ENCODE measurements around the gene GPR137.

GPR137 gene

GRCh38 chr11:64263947-64264317 is 21.7 kb upstream of the GPR137 start:
- no peak for TF ChIP-seq TAF1 (IDR thresholded peaks at IDR 0.05; ENCODE audit: borderline replicate concordance, insufficient read depth, low read length)

GRCh38 chr11:64264371-64264852 is 21.2 kb upstream of the GPR137 start:
- TF ChIP-seq POLR2AphosphoS5 (IDR thresholded peaks at IDR 0.05; ENCODE audit: low read depth, low read length) (no peak), FOXP2 (optimal IDR thresholded peaks at IDR 0.05; ENCODE audit: borderline replicate concordance, extremely low read depth, extremely low read length, insufficient read depth) (no peak), TAF1 (IDR thresholded peaks at IDR 0.05; ENCODE audit: borderline replicate concordance, insufficient read depth, low read length) (no peak), SIN3A (IDR thresholded peaks at IDR 0.05; ENCODE audit: borderline replicate concordance, insufficient read depth, low read length) (no peak)
- TF ChIP-seq, protein P1, sequence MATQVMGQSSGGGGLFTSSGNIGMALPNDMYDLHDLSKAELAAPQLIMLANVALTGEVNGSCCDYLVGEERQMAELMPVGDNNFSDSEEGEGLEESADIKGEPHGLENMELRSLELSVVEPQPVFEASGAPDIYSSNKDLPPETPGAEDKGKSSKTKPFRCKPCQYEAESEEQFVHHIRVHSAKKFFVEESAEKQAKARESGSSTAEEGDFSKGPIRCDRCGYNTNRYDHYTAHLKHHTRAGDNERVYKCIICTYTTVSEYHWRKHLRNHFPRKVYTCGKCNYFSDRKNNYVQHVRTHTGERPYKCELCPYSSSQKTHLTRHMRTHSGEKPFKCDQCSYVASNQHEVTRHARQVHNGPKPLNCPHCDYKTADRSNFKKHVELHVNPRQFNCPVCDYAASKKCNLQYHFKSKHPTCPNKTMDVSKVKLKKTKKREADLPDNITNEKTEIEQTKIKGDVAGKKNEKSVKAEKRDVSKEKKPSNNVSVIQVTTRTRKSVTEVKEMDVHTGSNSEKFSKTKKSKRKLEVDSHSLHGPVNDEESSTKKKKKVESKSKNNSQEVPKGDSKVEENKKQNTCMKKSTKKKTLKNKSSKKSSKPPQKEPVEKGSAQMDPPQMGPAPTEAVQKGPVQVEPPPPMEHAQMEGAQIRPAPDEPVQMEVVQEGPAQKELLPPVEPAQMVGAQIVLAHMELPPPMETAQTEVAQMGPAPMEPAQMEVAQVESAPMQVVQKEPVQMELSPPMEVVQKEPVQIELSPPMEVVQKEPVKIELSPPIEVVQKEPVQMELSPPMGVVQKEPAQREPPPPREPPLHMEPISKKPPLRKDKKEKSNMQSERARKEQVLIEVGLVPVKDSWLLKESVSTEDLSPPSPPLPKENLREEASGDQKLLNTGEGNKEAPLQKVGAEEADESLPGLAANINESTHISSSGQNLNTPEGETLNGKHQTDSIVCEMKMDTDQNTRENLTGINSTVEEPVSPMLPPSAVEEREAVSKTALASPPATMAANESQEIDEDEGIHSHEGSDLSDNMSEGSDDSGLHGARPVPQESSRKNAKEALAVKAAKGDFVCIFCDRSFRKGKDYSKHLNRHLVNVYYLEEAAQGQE (IDR thresholded peaks at IDR 0.05; ENCODE audit: insufficient read depth in 1 of 2, low read depth in 2 of 2, low read length in 2 of 2) = no peak

DNA sequence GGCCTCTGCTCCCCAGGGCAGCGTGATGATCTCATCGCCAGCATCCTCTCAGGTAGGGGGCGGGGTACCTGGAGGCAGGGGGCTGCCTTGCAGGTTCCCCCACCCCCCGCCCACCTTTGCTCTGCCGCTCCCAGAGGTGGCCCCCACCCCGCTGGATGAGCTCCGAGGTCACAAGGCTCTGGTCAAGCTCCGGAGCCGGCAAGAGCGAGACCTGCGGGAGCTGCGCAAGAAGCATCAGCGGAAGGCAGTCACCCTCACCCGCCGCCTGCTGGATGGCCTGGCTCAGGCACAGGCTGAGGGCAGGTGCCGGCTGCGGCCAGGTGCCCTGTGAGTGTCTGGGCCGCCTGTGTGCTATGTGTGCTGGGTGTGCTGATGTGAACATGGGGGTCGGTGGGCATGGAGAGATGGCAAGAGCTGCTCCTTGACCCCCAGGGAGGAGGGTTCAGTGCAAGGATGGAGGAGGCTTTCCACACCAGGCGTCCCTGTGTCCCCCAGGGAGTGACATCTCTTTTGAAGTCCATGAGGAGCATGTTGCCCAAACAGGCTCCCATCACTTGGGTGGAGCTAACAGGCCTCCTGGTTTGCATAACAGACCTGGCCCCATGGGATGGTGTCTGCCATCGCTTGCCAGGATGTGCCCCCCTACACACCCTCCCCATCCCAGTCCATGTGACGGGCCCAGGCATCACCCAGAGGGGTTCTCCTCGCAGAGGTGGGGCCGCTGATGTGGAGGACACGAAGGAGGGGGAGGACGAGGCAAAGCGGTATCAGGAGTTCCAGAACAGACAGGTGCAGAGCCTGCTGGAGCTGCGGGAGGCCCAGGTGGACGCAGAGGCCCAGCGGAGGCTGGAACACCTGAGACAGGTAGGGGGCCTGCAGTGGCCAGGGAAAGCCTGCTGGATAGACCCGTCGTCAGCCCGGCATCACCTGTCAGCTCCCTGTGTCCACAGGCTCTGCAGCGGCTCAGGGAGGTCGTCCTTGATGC is 20.2 kb upstream of the GPR137 start:
- TF ChIP-seq SIN3A (IDR thresholded peaks at IDR 0.05; ENCODE audit: borderline replicate concordance, insufficient read depth, low read length) = no peak
- TF ChIP-seq POLR2AphosphoS5 (IDR thresholded peaks at IDR 0.05; ENCODE audit: low read depth, low read length) = no peak
- no peak for TF ChIP-seq TAF1 (IDR thresholded peaks at IDR 0.05; ENCODE audit: borderline replicate concordance, insufficient read depth, low read length)
- no peak for TF ChIP-seq FOXP2 (optimal IDR thresholded peaks at IDR 0.05; ENCODE audit: borderline replicate concordance, extremely low read depth, extremely low read length, insufficient read depth)
- TF ChIP-seq, protein P1 (IDR thresholded peaks at IDR 0.05; ENCODE audit: insufficient read depth in 1 of 2, low read depth in 2 of 2, low read length in 2 of 2) = no peak

DNA sequence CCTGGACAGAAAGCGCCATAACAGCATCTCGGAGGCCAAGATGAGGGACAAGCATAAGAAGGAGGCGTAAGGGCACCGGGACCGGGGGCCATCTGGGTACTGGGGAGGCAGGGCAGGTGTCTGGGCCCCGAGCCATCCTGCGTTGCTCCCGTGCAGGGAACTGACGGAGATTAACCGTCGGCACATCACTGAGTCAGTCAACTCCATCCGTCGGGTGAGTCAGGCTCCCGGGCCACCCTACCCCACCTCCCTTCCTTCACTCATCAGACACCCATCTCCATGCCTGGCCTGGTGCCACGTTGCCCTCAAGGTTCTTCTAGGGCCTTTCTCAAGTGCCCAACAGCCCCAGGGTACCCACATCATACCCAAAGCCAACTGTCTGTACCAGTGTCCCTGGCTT is 19.3 kb upstream of the GPR137 start:
- no peak for TF ChIP-seq POLR2AphosphoS5 (IDR thresholded peaks at IDR 0.05; ENCODE audit: low read depth, low read length)
- TF ChIP-seq, protein P1 (IDR thresholded peaks at IDR 0.05; ENCODE audit: insufficient read depth in 1 of 2, low read depth in 2 of 2, low read length in 2 of 2) = no peak
- no peak for TF ChIP-seq SIN3A (IDR thresholded peaks at IDR 0.05; ENCODE audit: borderline replicate concordance, insufficient read depth, low read length)
- no peak for TF ChIP-seq TAF1 (IDR thresholded peaks at IDR 0.05; ENCODE audit: borderline replicate concordance, insufficient read depth, low read length)
- no peak for TF ChIP-seq FOXP2 (optimal IDR thresholded peaks at IDR 0.05; ENCODE audit: borderline replicate concordance, extremely low read depth, extremely low read length, insufficient read depth)

DNA sequence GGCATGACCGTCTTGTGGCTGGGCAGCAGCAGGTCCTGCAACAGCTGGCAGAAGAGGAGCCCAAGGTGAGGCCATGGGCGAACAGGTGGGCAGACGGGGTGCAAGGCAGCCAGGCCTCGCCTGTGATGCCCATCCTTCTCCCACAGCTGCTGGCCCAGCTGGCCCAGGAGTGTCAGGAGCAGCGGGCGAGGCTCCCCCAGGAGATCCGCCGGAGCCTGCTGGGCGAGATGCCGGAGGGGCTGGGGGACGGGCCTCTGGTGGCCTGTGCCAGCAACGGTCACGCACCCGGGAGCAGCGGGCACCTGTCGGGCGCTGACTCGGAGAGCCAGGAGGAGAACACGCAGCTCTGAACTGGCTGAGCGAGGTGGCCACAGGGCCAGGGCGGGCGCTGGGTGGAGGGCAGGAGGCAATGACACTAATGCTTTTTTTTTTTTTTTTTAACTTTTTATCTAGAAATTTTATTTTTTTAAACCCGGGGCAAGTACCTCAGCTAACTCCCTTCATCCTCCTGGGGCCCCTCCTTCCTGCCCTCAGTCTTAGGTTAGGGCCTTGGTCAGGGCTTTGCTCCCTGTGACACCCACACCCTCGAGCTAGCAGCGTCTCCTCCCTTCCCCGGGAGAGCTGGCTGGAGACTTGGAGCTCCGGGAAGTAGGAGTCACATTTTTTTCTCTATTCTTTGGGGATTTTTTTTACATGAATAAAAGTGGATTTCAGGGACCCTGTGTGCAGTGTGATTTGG is 18.3 kb upstream of the GPR137 start:
- TF ChIP-seq POLR2AphosphoS5 (IDR thresholded peaks at IDR 0.05; ENCODE audit: low read depth, low read length) (no peak), FOXP2 (optimal IDR thresholded peaks at IDR 0.05; ENCODE audit: borderline replicate concordance, extremely low read depth, extremely low read length, insufficient read depth) (no peak), TAF1 (IDR thresholded peaks at IDR 0.05; ENCODE audit: borderline replicate concordance, insufficient read depth, low read length) (no peak), SIN3A (IDR thresholded peaks at IDR 0.05; ENCODE audit: borderline replicate concordance, insufficient read depth, low read length) (no peak)
- TF ChIP-seq, protein P1 (IDR thresholded peaks at IDR 0.05; ENCODE audit: insufficient read depth in 1 of 2, low read depth in 2 of 2, low read length in 2 of 2) = no peak
